OCI-LY1 (cell line): ENCODE measurements around the gene VSX2.

Source experiments
- EZH2 ChIP-seq: fragments of 200-600 bp; sonication (generic), shearing (Covaris generic); IDR thresholded peaks from 2 replicates; pipeline ENCODE4 v1.8.0; 2017; ENCODE audit warnings: borderline replicate concordance, mixed run types, mild to moderate bottlenecking, antibody characterized with exemption, low read length, moderate library complexity, mixed read lengths
- TF ChIP-seq, protein P1 (sequence below): fragments of 200-600 bp; sonication (generic), shearing (Covaris generic); IDR thresholded peaks from 2 replicates; pipeline ENCODE4 v1.5.1; 2017; ENCODE audit warnings: mild to moderate bottlenecking, antibody characterized with exemption, low read length, moderate library complexity, mixed read lengths

DNA sequence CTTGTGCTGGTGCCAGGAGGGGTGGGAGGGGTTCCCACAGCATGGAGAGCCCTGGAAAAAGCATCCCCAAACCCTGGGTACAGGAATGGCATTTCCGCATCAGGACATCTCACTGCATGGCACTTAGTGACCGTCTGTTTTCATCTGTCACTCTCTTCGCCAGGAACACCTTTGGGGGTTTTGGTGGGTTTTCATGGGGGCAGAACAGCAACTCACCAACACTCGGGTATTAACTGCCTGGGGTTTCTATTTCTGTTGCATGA is 3.5 kb downstream of the VSX2 start:
- TF ChIP-seq, protein P1, sequence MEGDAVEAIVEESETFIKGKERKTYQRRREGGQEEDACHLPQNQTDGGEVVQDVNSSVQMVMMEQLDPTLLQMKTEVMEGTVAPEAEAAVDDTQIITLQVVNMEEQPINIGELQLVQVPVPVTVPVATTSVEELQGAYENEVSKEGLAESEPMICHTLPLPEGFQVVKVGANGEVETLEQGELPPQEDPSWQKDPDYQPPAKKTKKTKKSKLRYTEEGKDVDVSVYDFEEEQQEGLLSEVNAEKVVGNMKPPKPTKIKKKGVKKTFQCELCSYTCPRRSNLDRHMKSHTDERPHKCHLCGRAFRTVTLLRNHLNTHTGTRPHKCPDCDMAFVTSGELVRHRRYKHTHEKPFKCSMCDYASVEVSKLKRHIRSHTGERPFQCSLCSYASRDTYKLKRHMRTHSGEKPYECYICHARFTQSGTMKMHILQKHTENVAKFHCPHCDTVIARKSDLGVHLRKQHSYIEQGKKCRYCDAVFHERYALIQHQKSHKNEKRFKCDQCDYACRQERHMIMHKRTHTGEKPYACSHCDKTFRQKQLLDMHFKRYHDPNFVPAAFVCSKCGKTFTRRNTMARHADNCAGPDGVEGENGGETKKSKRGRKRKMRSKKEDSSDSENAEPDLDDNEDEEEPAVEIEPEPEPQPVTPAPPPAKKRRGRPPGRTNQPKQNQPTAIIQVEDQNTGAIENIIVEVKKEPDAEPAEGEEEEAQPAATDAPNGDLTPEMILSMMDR, result no peak
- TF ChIP-seq EZH2, result no peak
